ENCODE results near the gene ANKRD10. TPM values are rescaled to one million over a fixed set of nuclear protein-coding genes. Genes with fewer than 3 reads are reported as not detected.

Gene ANKRD10
- total RNA-seq, 2 donors from 2014 or later: 195 to 200 TPM

GRCh38 chr13:110914331-110915056, 375 bp downstream of the ANKRD10 start:
- no peaks in the 10 kb centered on the region for H3K27me3 ChIP-seq (replicated peaks; ENCODE audit: insufficient read depth)
- no peak for TF ChIP-seq CTCF (IDR thresholded peaks at IDR 0.05)
- ATAC-seq (ENCODE audit: insufficient number of reproducible peaks, low FRiP score, low read depth) (peak; percentile 11), DNase-seq (ENCODE audit: low spot score) (peak; percentile 21)
- H3K4me1 ChIP-seq (ENCODE audit: control insufficient read depth in 1 of 2, low read depth in 2 of 2): peaks cover 13 to 46% of the 10 kb centered on the region in 2 donors
- peak overlapping the region; percentile 99 for H3K27ac ChIP-seq
- no peaks in the 10 kb centered on the region for H3K36me3 ChIP-seq
- H3K4me3 ChIP-seq: peak overlapping the region; percentile 95
- H3K9me3 ChIP-seq: no peaks in the 10 kb centered on the region

GRCh38 chr13:110914081-110914330, 863 bp downstream of the ANKRD10 start:
- Histone ChIP-seq H3K27me3 (replicated peaks; ENCODE audit: insufficient read depth) (no peaks in the 10 kb centered on the region), H3K4me1 (ENCODE audit: control insufficient read depth in 1 of 2, low read depth in 2 of 2) (peaks cover 13 to 51% of the 10 kb centered on the region in 2 donors), H3K36me3 (peaks cover 2% of the 10 kb centered on the region), H3K27ac (peak overlapping the region; percentile 99), H3K4me3 (peak overlapping the region; percentile 95), H3K9me3 (no peaks in the 10 kb centered on the region)
- ATAC-seq (ENCODE audit: insufficient number of reproducible peaks, low FRiP score, low read depth): no peak
- no peak for TF ChIP-seq CTCF (IDR thresholded peaks at IDR 0.05)
- no peak for DNase-seq (ENCODE audit: low spot score)

- DNase-seq (ENCODE audit: low spot score) (no peak), ATAC-seq (ENCODE audit: insufficient number of reproducible peaks, low FRiP score, low read depth) (no peak)
- Histone ChIP-seq H3K4me3 (peak overlapping the region; percentile 95), H3K27ac (peak overlapping the region; percentile 99), H3K9me3 (no peaks in the 10 kb centered on the region), H3K4me1 (ENCODE audit: control insufficient read depth in 1 of 2, low read depth in 2 of 2) (peaks cover 13 to 56% of the 10 kb centered on the region in 2 donors), H3K27me3 (replicated peaks; ENCODE audit: insufficient read depth) (no peaks in the 10 kb centered on the region), H3K36me3 (peaks cover 2% of the 10 kb centered on the region)
- no peak for TF ChIP-seq CTCF (IDR thresholded peaks at IDR 0.05)
Observed at GRCh38 chr13:110913322-110914080, 1.4 kb downstream of the ANKRD10 start.

- ATAC-seq (ENCODE audit: insufficient number of reproducible peaks, low FRiP score, low read depth) (no peak), DNase-seq (ENCODE audit: low spot score) (no peak)
- no peak for TF ChIP-seq CTCF (IDR thresholded peaks at IDR 0.05)
- Histone ChIP-seq H3K4me1 (ENCODE audit: control insufficient read depth in 1 of 2, low read depth in 2 of 2) (peaks cover 19 to 65% of the 10 kb centered on the region in 2 donors), H3K27me3 (replicated peaks; ENCODE audit: insufficient read depth) (no peaks in the 10 kb centered on the region), H3K9me3 (no peaks in the 10 kb centered on the region), H3K36me3 (peaks cover 2% of the 10 kb centered on the region), H3K4me3 (peak overlapping the region; percentile 95), H3K27ac (peak overlapping the region; percentile 99)
Observed at GRCh38 chr13:110912651-110913051, 2.2 kb downstream of the ANKRD10 start.

- H3K4me1 ChIP-seq (ENCODE audit: control insufficient read depth in 1 of 2, low read depth in 2 of 2): peaks cover 24 to 70% of the 10 kb centered on the region in 2 donors
- TF ChIP-seq CTCF (IDR thresholded peaks at IDR 0.05): no peak
- H3K27ac ChIP-seq: peak overlapping the region in 1 of 2 donors; percentile 99
- DNase-seq (ENCODE audit: low spot score): no peak
- H3K36me3 ChIP-seq: peaks cover 2% of the 10 kb centered on the region
- H3K27me3 ChIP-seq (replicated peaks; ENCODE audit: insufficient read depth): no peaks in the 10 kb centered on the region
- ATAC-seq (ENCODE audit: insufficient number of reproducible peaks, low FRiP score, low read depth): no peak
- no peaks in the 10 kb centered on the region for H3K9me3 ChIP-seq
- peak overlapping the region; percentile 95 for H3K4me3 ChIP-seq
Observed at GRCh38 chr13:110911880-110912279, 3.0 kb downstream of the ANKRD10 start.
